ENCODE data around the gene MARCKSL1. TPM values are rescaled to one million over a fixed set of nuclear protein-coding genes. Genes with fewer than 3 reads are reported as not detected.

The MARCKSL1 gene
- total RNA-seq, 1 donor: 16.6 TPM

GRCh38 chr1:32335535-32335789 is 571 bp downstream of the MARCKSL1 start:
- Histone ChIP-seq H4K20me1 (ENCODE audit: insufficient read depth, low read length) (peaks cover 16% of the 10 kb centered on the region), H3K4me1 (ENCODE audit: insufficient read depth, low read length) (peaks cover 12% of the 10 kb centered on the region), H3K4me2 (ENCODE audit: insufficient read depth, low read length) (peak overlapping the region; percentile 84), H3K36me3 (ENCODE audit: insufficient read depth, low read length) (peaks cover 17% of the 10 kb centered on the region), H3K79me2 (ENCODE audit: insufficient read depth, low read length) (no peaks in the 10 kb centered on the region), H3K9me3 (ENCODE audit: low read depth, low read length) (no peaks in the 10 kb centered on the region), H3K4me3 (ENCODE audit: insufficient read depth, low read length) (peak overlapping the region; percentile 73), H3K27me3 (ENCODE audit: insufficient read depth, low read length) (no peaks in the 10 kb centered on the region), H3K27ac (ENCODE audit: low read depth, low read length) (no peak overlapping the region), H2AFZ (ENCODE audit: low read length) (no peak overlapping the region)
- DNase-seq (ENCODE audit: insufficient read length, low spot score, missing footprints): no peak
- TF ChIP-seq, protein P1, sequence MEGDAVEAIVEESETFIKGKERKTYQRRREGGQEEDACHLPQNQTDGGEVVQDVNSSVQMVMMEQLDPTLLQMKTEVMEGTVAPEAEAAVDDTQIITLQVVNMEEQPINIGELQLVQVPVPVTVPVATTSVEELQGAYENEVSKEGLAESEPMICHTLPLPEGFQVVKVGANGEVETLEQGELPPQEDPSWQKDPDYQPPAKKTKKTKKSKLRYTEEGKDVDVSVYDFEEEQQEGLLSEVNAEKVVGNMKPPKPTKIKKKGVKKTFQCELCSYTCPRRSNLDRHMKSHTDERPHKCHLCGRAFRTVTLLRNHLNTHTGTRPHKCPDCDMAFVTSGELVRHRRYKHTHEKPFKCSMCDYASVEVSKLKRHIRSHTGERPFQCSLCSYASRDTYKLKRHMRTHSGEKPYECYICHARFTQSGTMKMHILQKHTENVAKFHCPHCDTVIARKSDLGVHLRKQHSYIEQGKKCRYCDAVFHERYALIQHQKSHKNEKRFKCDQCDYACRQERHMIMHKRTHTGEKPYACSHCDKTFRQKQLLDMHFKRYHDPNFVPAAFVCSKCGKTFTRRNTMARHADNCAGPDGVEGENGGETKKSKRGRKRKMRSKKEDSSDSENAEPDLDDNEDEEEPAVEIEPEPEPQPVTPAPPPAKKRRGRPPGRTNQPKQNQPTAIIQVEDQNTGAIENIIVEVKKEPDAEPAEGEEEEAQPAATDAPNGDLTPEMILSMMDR (IDR thresholded peaks at IDR 0.05; ENCODE audit: extremely low read depth, low read depth, low read length): no peak

DNA sequence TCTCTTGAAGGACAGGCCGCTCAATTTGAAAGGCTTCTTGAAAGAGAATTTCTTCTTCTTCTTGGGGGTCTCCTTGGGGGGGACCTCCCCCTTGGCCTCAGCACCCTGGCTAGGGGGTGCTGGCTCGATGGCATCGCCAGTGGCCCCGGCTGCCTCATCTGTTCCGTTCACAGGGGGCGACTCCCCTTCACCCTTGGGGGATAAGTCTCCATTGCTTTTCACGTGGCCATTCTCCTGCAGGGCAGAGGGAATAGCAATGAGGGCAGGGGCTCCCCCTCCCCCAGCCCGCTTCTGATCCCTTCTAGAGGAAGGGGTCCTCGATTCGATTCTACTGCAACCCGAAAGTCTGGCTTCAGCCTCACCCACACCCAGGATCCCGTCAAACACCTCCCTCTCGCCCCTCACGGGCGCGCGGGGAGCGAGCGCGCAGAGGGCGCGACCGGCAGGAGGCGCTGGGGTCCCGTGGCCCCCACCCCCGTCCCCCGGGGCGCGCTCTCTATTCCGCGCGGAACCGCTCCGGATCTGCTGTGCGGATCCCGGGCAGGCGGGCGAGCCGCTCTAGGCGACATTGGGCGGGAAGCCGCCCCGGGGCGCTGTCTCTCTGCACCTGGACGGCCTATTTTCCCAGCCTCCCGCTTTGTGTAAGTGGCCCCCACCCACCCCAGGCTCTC is 1.0 kb downstream of the MARCKSL1 start:
- Histone ChIP-seq H3K27me3 (ENCODE audit: insufficient read depth, low read length) (no peaks in the 10 kb centered on the region), H3K4me1 (ENCODE audit: insufficient read depth, low read length) (peaks cover 12% of the 10 kb centered on the region), H3K27ac (ENCODE audit: low read depth, low read length) (no peak overlapping the region), H3K36me3 (ENCODE audit: insufficient read depth, low read length) (peaks cover 18% of the 10 kb centered on the region), H3K4me2 (ENCODE audit: insufficient read depth, low read length) (peak overlapping the region; percentile 84), H3K9me3 (ENCODE audit: low read depth, low read length) (no peaks in the 10 kb centered on the region), H3K79me2 (ENCODE audit: insufficient read depth, low read length) (no peaks in the 10 kb centered on the region), H3K4me3 (ENCODE audit: insufficient read depth, low read length) (peak overlapping the region; percentile 73), H2AFZ (ENCODE audit: low read length) (no peak overlapping the region), H4K20me1 (ENCODE audit: insufficient read depth, low read length) (peaks cover 16% of the 10 kb centered on the region)
- TF ChIP-seq, protein P1 (IDR thresholded peaks at IDR 0.05; ENCODE audit: extremely low read depth, low read depth, low read length): peak; percentile 56
- peak; percentile 91 for DNase-seq (ENCODE audit: insufficient read length, low spot score, missing footprints)

DNA sequence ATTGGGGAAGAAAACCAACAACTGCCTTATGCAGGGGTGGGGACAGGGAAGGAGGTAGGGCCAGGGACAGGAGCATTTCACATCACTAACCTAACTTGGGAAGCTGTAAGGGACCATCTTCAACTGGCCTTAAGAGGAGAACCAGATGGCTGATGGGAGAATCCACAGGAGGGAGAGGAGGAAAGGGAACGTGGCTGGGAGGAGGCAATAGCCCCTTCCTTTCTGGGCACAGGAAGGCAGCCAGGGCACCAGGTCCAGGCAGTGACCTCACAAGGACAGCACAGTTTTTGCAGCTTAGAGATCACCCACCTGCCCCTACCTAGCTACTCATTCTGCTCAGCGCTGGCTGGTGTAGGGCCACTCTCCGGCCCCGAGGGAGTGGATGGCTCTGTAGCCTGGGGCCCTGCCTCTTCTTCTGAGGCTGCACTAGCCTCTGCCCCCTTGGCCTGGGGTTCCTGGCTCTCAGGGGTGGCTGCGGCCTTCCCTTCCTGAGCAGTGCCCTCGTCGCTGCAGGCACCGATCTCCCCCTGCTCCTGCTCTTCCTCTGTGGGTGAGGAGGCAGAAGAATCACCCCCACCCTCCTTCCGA is 1.7 kb downstream of the MARCKSL1 start:
- Histone ChIP-seq H3K36me3 (ENCODE audit: insufficient read depth, low read length) (peaks cover 18% of the 10 kb centered on the region), H3K4me2 (ENCODE audit: insufficient read depth, low read length) (peak overlapping the region; percentile 84), H3K27ac (ENCODE audit: low read depth, low read length) (no peak overlapping the region), H3K27me3 (ENCODE audit: insufficient read depth, low read length) (no peaks in the 10 kb centered on the region), H3K4me1 (ENCODE audit: insufficient read depth, low read length) (peaks cover 12% of the 10 kb centered on the region), H3K9me3 (ENCODE audit: low read depth, low read length) (no peaks in the 10 kb centered on the region), H2AFZ (ENCODE audit: low read length) (no peak overlapping the region), H3K4me3 (ENCODE audit: insufficient read depth, low read length) (peak overlapping the region; percentile 73), H4K20me1 (ENCODE audit: insufficient read depth, low read length) (peaks cover 16% of the 10 kb centered on the region), H3K79me2 (ENCODE audit: insufficient read depth, low read length) (no peaks in the 10 kb centered on the region)
- peak; percentile 50 for DNase-seq (ENCODE audit: insufficient read length, low spot score, missing footprints)
- TF ChIP-seq, protein P1 (IDR thresholded peaks at IDR 0.05; ENCODE audit: extremely low read depth, low read depth, low read length): no peak

DNA sequence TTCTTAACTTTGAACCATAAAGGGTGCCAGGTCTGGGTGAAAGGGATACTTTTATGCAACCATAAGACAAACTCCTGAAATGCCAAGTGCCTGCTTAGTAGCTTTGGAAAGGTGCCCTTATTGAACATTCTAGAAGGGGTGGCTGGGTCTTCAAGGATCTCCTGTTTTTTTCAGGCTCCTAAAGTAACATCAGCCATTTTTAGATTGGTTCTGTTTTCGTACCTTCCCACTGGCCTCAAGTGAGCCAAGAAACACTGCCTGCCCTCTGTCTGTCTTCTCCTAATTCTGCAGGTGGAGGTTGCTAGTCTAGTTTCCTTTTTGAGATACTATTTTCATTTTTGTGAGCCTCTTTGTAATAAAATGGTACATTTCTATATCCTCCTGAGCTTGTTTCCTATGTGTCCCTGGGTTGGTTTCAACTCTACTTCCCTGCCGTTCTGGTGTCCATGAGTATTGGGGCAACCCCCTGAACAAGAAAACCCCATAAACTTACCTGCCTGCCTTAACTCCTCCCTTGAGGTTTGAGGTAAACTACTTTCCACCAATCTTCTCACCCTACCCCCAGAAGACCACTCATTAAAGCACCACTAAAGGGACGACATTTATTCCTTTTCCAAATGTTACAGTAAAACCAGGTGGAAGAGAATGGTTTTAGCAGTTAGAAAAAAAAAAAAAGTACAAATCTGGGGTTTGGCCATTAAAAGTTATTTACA is 2.6 kb downstream of the MARCKSL1 start:
- no peak overlapping the region for H3K4me3 ChIP-seq (ENCODE audit: insufficient read depth, low read length)
- no peak overlapping the region for H2AFZ ChIP-seq (ENCODE audit: low read length)
- peak; percentile 68 for DNase-seq (ENCODE audit: insufficient read length, low spot score, missing footprints)
- H3K79me2 ChIP-seq (ENCODE audit: insufficient read depth, low read length): no peaks in the 10 kb centered on the region
- H3K4me1 ChIP-seq (ENCODE audit: insufficient read depth, low read length): peaks cover 12% of the 10 kb centered on the region
- peaks cover 28% of the 10 kb centered on the region for H3K36me3 ChIP-seq (ENCODE audit: insufficient read depth, low read length)
- H3K27me3 ChIP-seq (ENCODE audit: insufficient read depth, low read length): no peaks in the 10 kb centered on the region
- no peak overlapping the region for H3K27ac ChIP-seq (ENCODE audit: low read depth, low read length)
- TF ChIP-seq, protein P1 (IDR thresholded peaks at IDR 0.05; ENCODE audit: extremely low read depth, low read depth, low read length): no peak
- H3K4me2 ChIP-seq (ENCODE audit: insufficient read depth, low read length): no peak overlapping the region
- peaks cover 16% of the 10 kb centered on the region for H4K20me1 ChIP-seq (ENCODE audit: insufficient read depth, low read length)
- H3K9me3 ChIP-seq (ENCODE audit: low read depth, low read length): no peaks in the 10 kb centered on the region

Measured in osteoblast (primary cell).